A673 (cell line): ENCODE measurements around the gene SSNA1. TPM values are rescaled to one million over a fixed set of nuclear protein-coding genes. Genes with fewer than 3 reads are reported as not detected.
A peak's percentile ranks its signal among the peaks of the same experiment; 100 is the strongest.

Experiments
- BruUV-seq: library from RNA; stranded (reverse); fragments of 400-500 nt; replicated peaks from 2 replicates; lab custom pipeline; 2021; lab: Mats Ljungman, UMichigan
- CTCF ChIA-PET: fragments of 300-600 bp; sonication (Branson Sonifier 250); formaldehyde crosslinking; loops from one replicate; lab custom pipeline; 2022; ENCODE audit warnings: antibody characterized with exemption; lab: Charles Lee
- POLR2A ChIA-PET: fragments of 300-600 bp; sonication (Branson Sonifier 250); formaldehyde crosslinking; loops from one replicate; lab custom pipeline; 2022; ENCODE audit warnings: antibody characterized with exemption; ENCODE audit not compliant: low non-redundant PET; lab: Charles Lee
- DNase-seq: peaks from one replicate; pipeline ENCODE4 v3.0.0-alpha.2; 2015; ENCODE audit warnings: low spot score
- H3K27ac ChIP-seq: fragments of 200-600 bp; sonication (generic); 2 replicates; pipeline ENCODE4 v1.5.1; 2016; ENCODE audit warnings: mixed run types, low read depth, mild to moderate bottlenecking, mixed read lengths, antibody characterized with exemption, low read length; ENCODE audit not compliant: poor library complexity, severe bottlenecking
- H3K27me3 ChIP-seq: fragments of 200-600 bp; sonication (generic); replicated peaks from 2 replicates; pipeline ENCODE4 v1.6.1; 2017; ENCODE audit warnings: mixed run types, low read depth, mild to moderate bottlenecking, mixed read lengths, antibody characterized with exemption, low read length; ENCODE audit not compliant: insufficient read depth, poor library complexity
- H3K36me3 ChIP-seq: fragments of 200-600 bp; sonication (generic); 2 replicates; pipeline ENCODE4 v1.6.1; 2016; ENCODE audit warnings: mixed run types, mild to moderate bottlenecking, mixed read lengths, antibody characterized with exemption, low read length; ENCODE audit not compliant: insufficient read depth, poor library complexity, severe bottlenecking
- H3K4me1 ChIP-seq: fragments of 200-600 bp; sonication (generic); 2 replicates; pipeline ENCODE4 v1.6.1; 2017; ENCODE audit warnings: mixed run types, mild to moderate bottlenecking, mixed read lengths, antibody characterized with exemption, low read length; ENCODE audit not compliant: insufficient read depth, poor library complexity, severe bottlenecking
- H3K4me3 ChIP-seq: fragments of 200-600 bp; sonication (generic); 2 replicates; pipeline ENCODE4 v1.5.1; 2016; ENCODE audit warnings: low read depth, mixed run types, mild to moderate bottlenecking, mixed read lengths, low read length; ENCODE audit not compliant: poor library complexity, severe bottlenecking
- H3K9me3 ChIP-seq: fragments of 200-600 bp; sonication (generic); 2 replicates; pipeline ENCODE4 v1.6.1; 2016; ENCODE audit warnings: mixed run types, low read depth, mild to moderate bottlenecking, mixed read lengths, antibody characterized with exemption, low read length; ENCODE audit not compliant: poor library complexity, severe bottlenecking
- CTCF ChIP-seq: fragments of 300-800, 200-600 bp; sonication (generic); conservative IDR thresholded peaks from 2 replicates; pipeline ENCODE4 v1.5.1; 2017; ENCODE audit warnings: low read depth, mild to moderate bottlenecking, antibody characterized with exemption, low read length, moderate library complexity, mixed read lengths
- EZH2 ChIP-seq: fragments of 200-600 bp; sonication (generic); IDR thresholded peaks from 2 replicates; pipeline ENCODE4 v1.6.1; 2017; ENCODE audit warnings: borderline replicate concordance, low read depth, mild to moderate bottlenecking, mixed read lengths, antibody characterized with exemption, low read length; ENCODE audit not compliant: poor library complexity, severe bottlenecking
- intact Hi-C: fragments of 100-400 bp; cut with micrococcal nuclease; formaldehyde crosslinking; loops from one replicate; pipeline ENCODE4 v1.10.0; 2022; ENCODE audit not compliant: unreplicated experiment
- total RNA-seq: library from RNA; stranded (reverse); gene quantifications from 2 replicates; pipeline ENCODE4 v1.2.3, GENCODE V29; 2021

SSNA1 gene
- total RNA-seq, 1 experiment from 2014 or later = 87.3 TPM

GRCh38 chr9:137161558-137162486 lies 26.7 kb upstream of the SSNA1 start:
- ChIA-PET CTCF (interaction anchor here (0.7 to 1.2 kb wide), 2 partner anchors 55 to 94 kb away, joined by 8 to 10 read pairs; a partner anchor contains a TSS), POLR2A (no interaction called here)
- BruUV-seq = no TSS peak
- DNase-seq = peak; percentile 54
- intact Hi-C loops = no loop called here
- no peaks in the 10 kb centered on the region for H3K9me3 ChIP-seq
- peaks cover 20% of the 10 kb centered on the region for H3K4me1 ChIP-seq
- peak overlapping the region; percentile 36 for H3K4me3 ChIP-seq
- no peak overlapping the region for H3K27ac ChIP-seq
- peaks cover 80% of the 10 kb centered on the region for H3K27me3 ChIP-seq
- no peak for TF ChIP-seq EZH2
- TF ChIP-seq CTCF = no peak
- no peaks in the 10 kb centered on the region for H3K36me3 ChIP-seq

- intact Hi-C loops = no loop called here
- no TSS peak for BruUV-seq
- CTCF ChIA-PET = interaction anchor here (0.7 to 1.2 kb wide), 2 partner anchors 54 to 95 kb away, joined by 8 to 10 read pairs; a partner anchor contains a TSS
Measured at GRCh38 chr9:137162505-137163364, 25.7 kb upstream of the SSNA1 start.

More at GRCh38 chr9:137162505-137163364, 25.7 kb upstream of the SSNA1 start:
- DNase-seq = peak; percentile 62
- H3K36me3 ChIP-seq = no peaks in the 10 kb centered on the region
- no peaks in the 10 kb centered on the region for H3K9me3 ChIP-seq
- TF ChIP-seq CTCF (0 out of 2 replicates have a peak, but pooled peaks have one; percentile 14), EZH2 (peak; percentile 76)
- H3K27ac ChIP-seq = no peak overlapping the region
- H3K4me3 ChIP-seq = peak overlapping the region; percentile 36
- POLR2A ChIA-PET = no interaction called here
- H3K27me3 ChIP-seq = peaks cover 89% of the 10 kb centered on the region
- H3K4me1 ChIP-seq = peaks cover 15% of the 10 kb centered on the region
